ENCODE results near the gene NACA. TPM values are rescaled to one million over a fixed set of nuclear protein-coding genes. Genes with fewer than 3 reads are reported as not detected.
"Not testable (repeated sequence)": the region's sequence is repeated elsewhere in the genome, so short reads cannot be mapped to it uniquely, and the experiment has no call there.

Gene NACA
- polyA plus RNA-seq, 1 donor (not counting 4 experiments of a cell fraction or from before 2014, with no cell fraction given): 953 TPM

GRCh38 chr12:56728139-56728861, 3.2 kb upstream of the NACA start:
- Histone ChIP-seq H3K9me1 (ENCODE audit: control insufficient read depth, extremely low read depth, insufficient read depth, low read length) (no peaks in the 10 kb centered on the region), H4K20me1 (ENCODE audit: control insufficient read depth, extremely low read depth, insufficient read depth, low read length) (peaks cover 4% of the 10 kb centered on the region), H3K9ac (ENCODE audit: control insufficient read depth, extremely low read depth, insufficient read depth, low read length) (no peak overlapping the region), H3K4me2 (ENCODE audit: control insufficient read depth, extremely low read depth, insufficient read depth, low read depth, low read length) (no peak overlapping the region), H3K27me3 (ENCODE audit: control insufficient read depth, extremely low read depth, insufficient read depth, low read length) (no peaks in the 10 kb centered on the region), H2AFZ (ENCODE audit: control insufficient read depth, low read length) (no peak overlapping the region), H3K27ac (ENCODE audit: control insufficient read depth, insufficient read depth, low read length) (no peak overlapping the region), H3K4me1 (ENCODE audit: control insufficient read depth, extremely low read depth, insufficient read depth, low read length) (peaks cover 6% of the 10 kb centered on the region), H3K4me3 (ENCODE audit: control insufficient read depth in 2 of 3, extremely low read depth in 1 of 3, insufficient read depth in 2 of 3, low read depth in 1 of 3, low read length in 3 of 3) (no peak overlapping the region), H3K79me2 (ENCODE audit: control insufficient read depth, insufficient read depth, low read length) (peaks cover 19% of the 10 kb centered on the region), H3K36me3 (ENCODE audit: control insufficient read depth in 2 of 2, extremely low read depth in 1 of 2, insufficient read depth in 2 of 2, low read length in 2 of 2) (peaks cover 0 to 5% of the 10 kb centered on the region in 2 experiments), H3K9me3 (ENCODE audit: control insufficient read depth, low read depth, low read length) (no peaks in the 10 kb centered on the region)
- no peak for TF ChIP-seq EZH2 (IDR thresholded peaks at IDR 0.05; ENCODE audit: low read length)
- TF ChIP-seq, protein P1, sequence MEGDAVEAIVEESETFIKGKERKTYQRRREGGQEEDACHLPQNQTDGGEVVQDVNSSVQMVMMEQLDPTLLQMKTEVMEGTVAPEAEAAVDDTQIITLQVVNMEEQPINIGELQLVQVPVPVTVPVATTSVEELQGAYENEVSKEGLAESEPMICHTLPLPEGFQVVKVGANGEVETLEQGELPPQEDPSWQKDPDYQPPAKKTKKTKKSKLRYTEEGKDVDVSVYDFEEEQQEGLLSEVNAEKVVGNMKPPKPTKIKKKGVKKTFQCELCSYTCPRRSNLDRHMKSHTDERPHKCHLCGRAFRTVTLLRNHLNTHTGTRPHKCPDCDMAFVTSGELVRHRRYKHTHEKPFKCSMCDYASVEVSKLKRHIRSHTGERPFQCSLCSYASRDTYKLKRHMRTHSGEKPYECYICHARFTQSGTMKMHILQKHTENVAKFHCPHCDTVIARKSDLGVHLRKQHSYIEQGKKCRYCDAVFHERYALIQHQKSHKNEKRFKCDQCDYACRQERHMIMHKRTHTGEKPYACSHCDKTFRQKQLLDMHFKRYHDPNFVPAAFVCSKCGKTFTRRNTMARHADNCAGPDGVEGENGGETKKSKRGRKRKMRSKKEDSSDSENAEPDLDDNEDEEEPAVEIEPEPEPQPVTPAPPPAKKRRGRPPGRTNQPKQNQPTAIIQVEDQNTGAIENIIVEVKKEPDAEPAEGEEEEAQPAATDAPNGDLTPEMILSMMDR (optimal IDR thresholded peaks at IDR 0.05 in 1 of 3, IDR thresholded peaks at IDR 0.05 in 1 of 3, conservative IDR thresholded peaks at IDR 0.05 in 1 of 3; ENCODE audit: extremely low read depth in 1 of 3, insufficient read depth in 2 of 3, low read length in 3 of 3): no peak
- FAIRE-seq (no peak), DNase-seq (ENCODE audit: low read depth, low spot score) (no peak)
- dilution Hi-C loops (cut with MboI; ENCODE audit: extremely low pct_ligation_motif_present, low sequenced_read_pairs): no loop called here

- Histone ChIP-seq H4K20me1 (ENCODE audit: control insufficient read depth, extremely low read depth, insufficient read depth, low read length) (peaks cover 20% of the 10 kb centered on the region), H3K4me1 (ENCODE audit: control insufficient read depth, extremely low read depth, insufficient read depth, low read length) (peaks cover 22% of the 10 kb centered on the region), H3K9ac (ENCODE audit: control insufficient read depth, extremely low read depth, insufficient read depth, low read length) (peak overlapping the region; percentile 100), H3K4me2 (ENCODE audit: control insufficient read depth, extremely low read depth, insufficient read depth, low read depth, low read length) (peak overlapping the region; percentile 87), H3K79me2 (ENCODE audit: control insufficient read depth, insufficient read depth, low read length) (peaks cover 40% of the 10 kb centered on the region), H3K36me3 (ENCODE audit: control insufficient read depth in 2 of 2, extremely low read depth in 1 of 2, insufficient read depth in 2 of 2, low read length in 2 of 2) (peaks cover 4 to 19% of the 10 kb centered on the region in 2 experiments)
- H3K27ac ChIP-seq (ENCODE audit: control insufficient read depth, insufficient read depth, low read length); H3K9me1 ChIP-seq (ENCODE audit: control insufficient read depth, extremely low read depth, insufficient read depth, low read length); FAIRE-seq; H3K4me3 ChIP-seq (ENCODE audit: control insufficient read depth in 2 of 3, extremely low read depth in 1 of 3, insufficient read depth in 2 of 3, low read depth in 1 of 3, low read length in 3 of 3); H2AFZ ChIP-seq (ENCODE audit: control insufficient read depth, low read length); H3K9me3 ChIP-seq (ENCODE audit: control insufficient read depth, low read depth, low read length); dilution Hi-C loops (cut with MboI; ENCODE audit: extremely low pct_ligation_motif_present, low sequenced_read_pairs); DNase-seq (ENCODE audit: low read depth, low spot score); H3K27me3 ChIP-seq (ENCODE audit: control insufficient read depth, extremely low read depth, insufficient read depth, low read length): not testable (repeated sequence)
These were observed 1.1 kb upstream of the NACA start for GRCh38 chr12:56726196-56726675.
